ENCODE results near the gene TH.

TH gene

DNA sequence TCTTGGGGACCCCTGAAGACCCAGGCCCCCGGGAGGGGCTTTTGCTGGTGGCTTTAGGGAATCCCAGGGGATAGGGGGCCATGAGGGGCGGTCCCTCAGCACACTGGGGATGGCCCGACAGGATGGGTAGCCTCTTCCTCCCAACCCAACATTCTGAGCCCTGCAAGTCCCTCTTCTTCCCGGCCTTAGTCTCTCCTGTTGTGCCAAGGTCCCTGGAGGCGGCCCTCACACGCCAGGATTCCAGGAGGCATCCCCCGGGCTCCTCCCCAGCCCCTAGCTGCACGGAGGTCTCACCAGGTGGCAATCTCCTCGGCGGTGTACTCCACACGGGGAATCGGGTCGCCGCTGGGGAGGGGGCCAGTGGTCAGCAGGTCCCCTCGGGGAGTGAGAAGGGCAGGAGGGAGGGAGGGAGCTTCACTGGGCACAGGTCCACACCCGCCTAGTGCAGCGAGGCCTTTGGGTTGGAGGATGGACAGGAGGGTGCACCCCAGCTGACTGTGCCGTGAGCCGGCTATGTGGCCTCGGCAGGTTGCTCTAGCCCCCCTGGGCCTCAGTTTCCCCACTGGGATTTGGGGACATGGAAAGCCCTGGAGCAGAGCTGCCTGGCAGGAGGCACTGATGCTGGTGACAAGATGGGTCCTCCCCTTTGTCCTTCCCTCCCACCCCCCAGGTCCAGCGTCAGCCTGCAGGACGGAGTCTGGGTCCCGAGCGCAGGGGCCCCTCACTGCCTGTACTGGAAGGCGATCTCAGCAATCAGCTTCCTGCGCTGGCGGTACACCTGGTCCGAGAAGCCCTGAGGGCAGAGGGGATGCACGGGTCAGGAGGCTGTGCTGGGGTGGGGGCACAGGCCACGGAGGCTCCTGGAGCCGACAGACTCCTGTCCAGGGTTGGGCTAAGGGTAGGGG lies 4.2 kb downstream of the TH start:
- DNase-seq (ENCODE audit: low spot score), result no peak
- TF ChIP-seq, protein P1, sequence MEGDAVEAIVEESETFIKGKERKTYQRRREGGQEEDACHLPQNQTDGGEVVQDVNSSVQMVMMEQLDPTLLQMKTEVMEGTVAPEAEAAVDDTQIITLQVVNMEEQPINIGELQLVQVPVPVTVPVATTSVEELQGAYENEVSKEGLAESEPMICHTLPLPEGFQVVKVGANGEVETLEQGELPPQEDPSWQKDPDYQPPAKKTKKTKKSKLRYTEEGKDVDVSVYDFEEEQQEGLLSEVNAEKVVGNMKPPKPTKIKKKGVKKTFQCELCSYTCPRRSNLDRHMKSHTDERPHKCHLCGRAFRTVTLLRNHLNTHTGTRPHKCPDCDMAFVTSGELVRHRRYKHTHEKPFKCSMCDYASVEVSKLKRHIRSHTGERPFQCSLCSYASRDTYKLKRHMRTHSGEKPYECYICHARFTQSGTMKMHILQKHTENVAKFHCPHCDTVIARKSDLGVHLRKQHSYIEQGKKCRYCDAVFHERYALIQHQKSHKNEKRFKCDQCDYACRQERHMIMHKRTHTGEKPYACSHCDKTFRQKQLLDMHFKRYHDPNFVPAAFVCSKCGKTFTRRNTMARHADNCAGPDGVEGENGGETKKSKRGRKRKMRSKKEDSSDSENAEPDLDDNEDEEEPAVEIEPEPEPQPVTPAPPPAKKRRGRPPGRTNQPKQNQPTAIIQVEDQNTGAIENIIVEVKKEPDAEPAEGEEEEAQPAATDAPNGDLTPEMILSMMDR (IDR thresholded peaks at IDR 0.05; ENCODE audit: borderline replicate concordance, control extremely low read depth, extremely low read depth, insufficient read depth, missing control alignments), result no peak
- in situ Hi-C loops (cut with MboI; ENCODE audit: low sequenced_read_pairs, unreplicated experiment), result loop anchor here (25.0 kb wide), 1 partner anchor 505 kb away; no protein-coding TSS in a partner anchor

GRCh38 chr11:2166091-2166851 lies 5.3 kb downstream of the TH start:
- DNase-seq (ENCODE audit: low spot score), result peak; percentile 69
- in situ Hi-C loops (cut with MboI; ENCODE audit: low sequenced_read_pairs, unreplicated experiment), result loop anchor here (25.0 kb wide), 1 partner anchor 504 kb away; no protein-coding TSS in a partner anchor
- TF ChIP-seq, protein P1 (IDR thresholded peaks at IDR 0.05; ENCODE audit: borderline replicate concordance, control extremely low read depth, extremely low read depth, insufficient read depth, missing control alignments), result peak; percentile 52

DNA sequence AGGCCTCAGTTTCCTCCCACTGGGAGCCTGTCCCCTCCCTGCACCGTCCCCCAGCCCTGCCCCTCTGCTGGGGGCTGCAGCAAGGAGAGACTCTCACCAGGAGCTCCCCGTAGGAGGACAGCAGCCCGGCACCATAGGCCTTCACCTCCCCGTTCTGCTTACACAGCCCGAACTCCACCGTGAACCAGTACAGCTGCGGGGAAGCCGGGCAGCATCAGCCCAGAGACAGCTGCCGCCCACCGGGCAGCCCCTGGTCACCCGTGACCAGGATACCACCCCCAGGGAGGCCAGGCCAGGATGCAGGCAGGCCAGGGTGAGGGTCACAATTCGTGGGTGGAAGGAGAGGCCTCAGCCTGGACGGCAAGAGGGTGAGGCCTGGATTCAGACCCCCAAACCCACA lies 6.0 kb downstream of the TH start:
- TF ChIP-seq, protein P1 (IDR thresholded peaks at IDR 0.05; ENCODE audit: borderline replicate concordance, control extremely low read depth, extremely low read depth, insufficient read depth, missing control alignments), result no peak
- DNase-seq (ENCODE audit: low spot score), result no peak
- in situ Hi-C loops (cut with MboI; ENCODE audit: low sequenced_read_pairs, unreplicated experiment), result loop anchor here (25.0 kb wide), 1 partner anchor 503 kb away; no protein-coding TSS in a partner anchor

GRCh38 chr11:2164861-2165555 lies 6.6 kb downstream of the TH start:
- TF ChIP-seq, protein P1 (IDR thresholded peaks at IDR 0.05; ENCODE audit: borderline replicate concordance, control extremely low read depth, extremely low read depth, insufficient read depth, missing control alignments), result no peak
- DNase-seq (ENCODE audit: low spot score), result no peak
- in situ Hi-C loops (cut with MboI; ENCODE audit: low sequenced_read_pairs, unreplicated experiment), result loop anchor here (25.0 kb wide), 1 partner anchor 503 kb away; no protein-coding TSS in a partner anchor

DNA sequence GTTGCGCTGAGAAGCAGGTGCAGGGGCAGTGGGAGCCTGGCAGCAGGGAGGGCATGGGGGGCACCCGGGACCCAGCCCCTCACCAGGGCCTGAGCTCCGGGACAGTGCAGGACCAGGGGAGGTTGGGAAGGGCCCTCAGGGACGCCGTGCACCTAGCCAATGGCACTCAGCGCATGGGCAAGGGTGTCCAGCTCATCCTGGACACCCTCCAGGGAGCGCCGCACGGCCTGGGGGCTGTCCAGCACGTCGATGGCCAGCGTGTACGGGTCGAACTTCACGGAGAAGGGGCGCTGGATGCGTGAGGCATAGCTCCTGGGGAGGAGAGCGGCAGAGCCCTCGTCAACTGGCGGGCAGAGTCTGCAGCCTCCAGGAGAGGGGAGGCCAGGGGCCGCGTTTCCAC lies 7.5 kb downstream of the TH start:
- no peak for DNase-seq (ENCODE audit: low spot score)
- in situ Hi-C loops (cut with MboI; ENCODE audit: low sequenced_read_pairs, unreplicated experiment), result loop anchor here (25.0 kb wide), 1 partner anchor 502 kb away; no protein-coding TSS in a partner anchor
- TF ChIP-seq, protein P1 (IDR thresholded peaks at IDR 0.05; ENCODE audit: borderline replicate concordance, control extremely low read depth, extremely low read depth, insufficient read depth, missing control alignments), result no peak
